Pons (tissue), 1 donor: ENCODE results near the gene C8G.
A peak's percentile ranks its signal among the peaks of the same experiment; 100 is the strongest.

Source experiments
- DNase-seq: peaks from one replicate; pipeline ENCODE4 v3.0.0-alpha.2; 2016; ENCODE audit warnings: low spot score

Gene C8G

GRCh38 chr9:136953771-136954269, 8.8 kb downstream of the C8G start:
- DNase-seq = no peak

DNA sequence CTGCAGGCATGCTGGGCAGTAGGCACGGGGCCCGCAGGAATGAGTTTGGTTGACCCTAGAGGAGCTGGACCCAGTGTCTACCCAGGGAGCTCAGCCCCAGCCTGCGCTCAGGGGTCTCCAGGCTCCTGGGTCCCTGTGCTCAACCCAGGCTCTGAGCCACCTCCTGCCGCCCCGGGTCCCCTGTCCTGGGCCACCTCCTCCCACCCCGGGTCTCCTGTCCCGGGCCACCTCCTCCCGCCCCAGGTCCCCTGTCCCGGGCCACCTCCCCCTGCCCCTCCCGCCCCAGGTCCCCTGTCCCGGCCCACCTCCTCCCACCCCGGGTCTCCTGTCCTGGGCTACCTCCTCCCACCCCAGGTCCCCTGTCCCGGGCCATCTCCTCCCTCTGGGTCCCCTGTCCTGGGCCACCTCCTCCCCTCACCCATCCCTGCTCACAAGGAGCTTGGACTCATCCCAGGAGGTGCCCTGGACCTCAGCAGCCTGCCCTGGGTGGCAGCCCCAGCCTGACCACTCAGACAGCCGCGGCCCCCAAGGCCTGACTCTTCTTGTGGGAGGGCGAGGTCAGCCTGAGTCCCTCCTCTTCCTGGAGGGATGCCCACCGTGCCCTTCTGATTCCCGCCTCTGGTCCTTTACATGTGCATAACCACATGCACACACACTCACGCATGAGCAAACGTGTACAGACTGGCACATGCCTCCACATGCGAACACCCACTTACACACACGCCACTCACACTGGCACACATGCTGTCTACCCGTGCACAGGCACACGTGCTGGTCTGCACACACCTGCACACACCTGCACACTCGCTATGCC, 9.4 kb downstream of the C8G start:
- no peak for DNase-seq

DNA sequence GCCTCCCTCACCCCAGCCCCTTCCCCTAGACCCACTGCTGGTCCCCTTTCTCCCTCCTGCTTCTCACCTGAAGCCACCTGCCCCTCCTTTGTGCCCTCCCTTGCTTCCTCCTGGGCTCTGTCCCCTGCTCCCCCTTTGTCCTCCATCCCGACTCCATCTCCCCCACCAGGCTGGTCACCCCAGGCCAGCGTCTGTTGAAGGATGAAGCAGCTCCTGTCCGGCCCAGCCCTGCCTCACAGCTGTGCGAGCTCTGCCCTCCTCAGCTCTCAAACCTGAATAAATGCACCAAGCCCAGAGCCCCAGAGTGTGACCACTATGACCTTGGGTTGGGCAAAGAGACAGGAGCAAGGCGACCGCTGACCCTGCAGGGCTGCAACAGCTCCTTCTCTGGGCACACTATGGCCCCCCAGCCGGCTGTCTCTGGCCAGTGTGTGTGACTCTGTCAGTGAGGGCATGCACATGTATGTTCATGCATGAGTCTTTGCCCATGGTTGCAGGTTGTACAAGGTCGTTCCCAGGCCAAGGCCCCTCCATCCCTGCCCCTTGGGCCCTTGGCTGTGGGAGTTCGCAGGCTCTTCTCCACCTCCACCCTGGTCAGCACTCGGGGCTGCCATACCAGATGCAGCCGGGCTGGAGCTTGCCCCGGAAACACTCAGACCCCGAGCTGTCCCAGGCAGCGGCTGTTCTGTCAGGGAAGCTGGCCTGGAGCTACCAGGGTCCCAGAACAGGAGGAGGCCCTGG, 10.3 kb downstream of the C8G start:
- no peak for DNase-seq

DNA sequence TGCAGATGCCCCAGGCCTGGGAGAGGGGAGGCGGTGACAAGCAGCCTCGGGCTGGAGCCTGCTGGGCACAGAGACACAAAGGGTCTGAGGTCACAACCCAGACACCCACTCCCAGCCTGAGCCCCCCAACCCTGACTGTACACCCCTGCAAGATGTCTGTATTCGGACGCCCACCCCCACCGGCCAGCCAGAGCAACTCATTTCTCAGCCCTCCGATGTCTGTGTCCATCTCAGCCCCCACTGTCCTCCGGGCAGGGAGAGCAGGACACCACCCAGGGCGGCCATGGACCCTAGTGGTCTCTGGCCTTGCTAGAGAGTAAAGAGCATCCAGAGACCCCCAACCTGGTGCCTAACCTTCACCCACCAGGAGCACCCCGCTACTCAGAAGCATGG, 10.9 kb downstream of the C8G start:
- DNase-seq = no peak

DNA sequence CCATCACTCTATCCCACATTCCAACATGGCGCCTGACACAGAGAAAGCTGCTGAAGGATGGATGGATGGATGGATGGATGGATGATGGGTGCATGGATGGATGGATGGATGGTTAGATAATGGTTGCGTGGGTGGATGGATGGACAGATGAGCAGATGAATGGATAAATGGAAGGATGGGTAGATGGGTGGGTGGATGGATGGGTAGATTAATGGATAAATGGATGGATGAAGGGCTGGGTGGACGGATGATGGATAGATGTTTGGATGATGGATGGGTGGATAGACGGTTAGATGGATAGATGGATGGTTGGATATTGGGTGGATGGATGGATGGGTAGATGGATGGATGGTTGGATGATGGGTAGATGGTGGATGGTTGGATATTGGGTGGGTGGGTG, 11.6 kb downstream of the C8G start:
- DNase-seq = no peak

DNA sequence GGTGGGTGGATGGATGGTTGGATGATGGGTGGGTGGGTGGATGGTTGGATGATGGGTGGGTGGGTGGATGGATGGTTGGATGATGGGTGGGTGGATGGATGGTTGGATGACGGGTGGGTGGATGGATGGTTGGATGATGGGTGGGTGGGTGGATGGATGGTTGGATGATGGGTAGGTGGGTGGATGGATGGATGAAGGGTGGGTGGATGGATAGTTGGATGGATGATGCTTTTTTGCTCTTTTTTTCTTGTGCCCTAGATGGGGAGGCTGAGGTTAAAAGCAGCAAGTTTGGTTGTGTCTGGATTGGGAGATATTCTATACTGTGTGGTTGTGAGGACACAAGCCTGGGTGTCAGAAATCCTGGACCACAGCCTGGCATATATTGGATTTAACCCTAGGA, 12.4 kb downstream of the C8G start:
- DNase-seq = no peak

DNA sequence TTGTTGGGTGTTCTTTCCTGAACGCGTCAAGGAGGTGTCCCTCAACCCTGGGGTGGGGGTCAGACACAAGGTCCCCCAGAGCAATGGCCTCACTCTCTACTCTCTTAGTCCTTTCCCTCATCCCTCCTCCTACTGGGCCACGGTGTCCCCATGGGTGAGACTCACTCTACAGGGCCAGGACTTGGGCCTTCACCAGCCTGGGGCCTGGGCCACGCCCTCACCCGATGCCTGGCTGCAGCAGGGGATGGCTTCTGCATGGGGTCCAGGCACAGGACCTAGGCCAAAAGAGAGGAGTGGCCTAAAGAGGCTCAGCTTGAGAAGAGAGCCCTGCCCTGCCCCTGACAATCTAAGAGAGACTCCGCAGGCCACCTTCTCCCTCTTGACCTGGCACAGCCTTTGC, 12.9 kb downstream of the C8G start:
- no peak for DNase-seq

- no peak for DNase-seq
Measured at GRCh38 chr9:136958473-136958872, 13.4 kb downstream of the C8G start.

DNA sequence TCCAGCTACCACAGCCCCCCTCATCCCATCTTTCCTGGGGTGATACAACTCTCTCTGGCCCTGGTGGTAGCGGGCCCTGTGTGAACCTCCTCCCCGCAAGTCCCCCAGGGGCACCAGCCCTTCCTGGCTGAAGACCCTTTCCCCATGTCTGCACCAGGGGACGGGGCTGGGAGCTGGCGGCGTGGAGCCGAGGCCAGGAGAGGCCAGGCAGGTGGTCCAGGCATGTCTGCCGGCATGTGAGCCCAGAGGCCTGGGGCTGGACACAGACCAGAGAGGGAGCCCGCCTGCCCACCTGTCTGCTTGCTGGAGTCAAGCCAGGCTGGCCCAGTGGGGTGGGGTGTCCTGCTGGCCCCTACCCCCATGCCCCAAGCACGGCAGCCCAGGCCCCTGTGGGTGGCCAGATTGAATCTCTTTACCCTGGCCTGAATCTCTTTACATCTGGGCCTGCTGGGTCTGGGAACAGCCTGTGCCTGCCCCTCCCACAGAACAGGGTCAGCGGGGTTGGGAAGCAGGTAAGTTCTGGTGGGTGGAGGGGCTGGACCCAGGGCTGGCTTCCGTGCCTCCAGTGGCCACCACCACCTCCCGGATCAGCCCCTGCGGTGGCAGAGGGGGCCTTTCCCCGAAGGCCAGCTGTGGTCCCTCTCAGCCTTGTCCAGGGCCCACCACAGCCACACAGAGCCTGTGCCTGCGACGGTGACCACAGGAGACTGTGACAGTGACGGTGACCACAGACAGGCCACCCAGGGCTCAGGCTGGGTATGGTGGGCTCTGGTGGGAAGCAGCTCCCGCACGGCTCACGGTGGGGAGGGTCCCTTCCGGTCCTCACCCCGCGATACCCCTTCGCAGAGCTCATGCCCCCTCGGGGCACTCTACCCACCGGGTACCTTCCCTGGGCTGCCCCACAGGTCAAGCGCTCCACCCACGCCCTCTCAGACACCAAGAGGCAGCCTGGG, 14.1 kb downstream of the C8G start:
- DNase-seq = no peak

DNA sequence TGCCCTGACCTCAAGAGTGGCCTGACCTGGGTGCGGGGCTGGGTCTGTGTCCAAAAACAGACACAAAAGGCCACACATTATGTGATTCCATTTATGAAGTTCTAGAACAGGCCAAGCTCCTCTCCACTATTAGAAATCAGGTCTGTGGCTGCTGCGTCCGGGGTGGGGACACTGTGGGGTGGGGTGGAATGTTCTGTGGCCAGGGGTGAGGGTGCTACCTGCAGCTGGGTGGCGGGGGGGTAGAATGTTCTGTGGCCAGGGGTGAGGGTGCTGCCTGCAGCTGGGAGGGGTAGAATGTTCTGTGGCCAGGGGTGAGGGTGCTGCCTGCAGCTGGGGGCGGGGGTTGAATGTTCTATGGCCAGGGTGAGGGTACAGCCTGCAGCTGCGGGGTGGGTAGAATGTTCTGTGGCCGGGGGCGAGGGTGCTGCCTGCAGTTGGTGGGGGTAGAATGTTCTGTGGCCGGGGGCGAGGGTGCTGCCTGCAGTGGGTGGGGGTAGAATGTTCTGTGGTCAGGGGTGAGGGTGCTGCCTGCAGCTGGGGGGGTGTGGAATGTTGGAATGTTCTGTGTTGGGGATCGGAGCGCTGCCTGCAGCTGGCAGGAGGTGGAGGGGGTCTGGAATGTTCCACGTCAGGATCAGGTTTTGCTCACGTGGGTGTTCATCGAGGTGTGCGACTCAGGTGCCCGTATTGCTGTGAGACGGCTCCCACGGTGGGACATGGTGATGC, 15.3 kb downstream of the C8G start:
- no peak for DNase-seq

DNA sequence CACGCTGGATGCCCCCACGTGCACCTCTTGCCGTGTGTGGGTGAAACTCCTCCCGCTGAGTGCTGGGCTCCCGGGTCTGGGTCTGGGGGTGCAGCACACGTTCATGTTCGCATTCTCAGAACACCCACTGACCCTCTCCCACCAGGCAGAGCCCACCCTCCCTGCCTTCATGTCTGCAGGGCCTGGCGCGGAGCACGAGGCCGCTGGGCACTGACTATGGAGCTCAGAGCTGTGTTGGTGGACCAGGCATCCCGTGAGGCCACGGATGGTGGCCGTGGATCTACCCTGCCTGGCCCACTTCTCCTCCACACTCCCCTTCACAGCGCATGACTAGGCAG, 15.9 kb downstream of the C8G start:
- DNase-seq = no peak

DNA sequence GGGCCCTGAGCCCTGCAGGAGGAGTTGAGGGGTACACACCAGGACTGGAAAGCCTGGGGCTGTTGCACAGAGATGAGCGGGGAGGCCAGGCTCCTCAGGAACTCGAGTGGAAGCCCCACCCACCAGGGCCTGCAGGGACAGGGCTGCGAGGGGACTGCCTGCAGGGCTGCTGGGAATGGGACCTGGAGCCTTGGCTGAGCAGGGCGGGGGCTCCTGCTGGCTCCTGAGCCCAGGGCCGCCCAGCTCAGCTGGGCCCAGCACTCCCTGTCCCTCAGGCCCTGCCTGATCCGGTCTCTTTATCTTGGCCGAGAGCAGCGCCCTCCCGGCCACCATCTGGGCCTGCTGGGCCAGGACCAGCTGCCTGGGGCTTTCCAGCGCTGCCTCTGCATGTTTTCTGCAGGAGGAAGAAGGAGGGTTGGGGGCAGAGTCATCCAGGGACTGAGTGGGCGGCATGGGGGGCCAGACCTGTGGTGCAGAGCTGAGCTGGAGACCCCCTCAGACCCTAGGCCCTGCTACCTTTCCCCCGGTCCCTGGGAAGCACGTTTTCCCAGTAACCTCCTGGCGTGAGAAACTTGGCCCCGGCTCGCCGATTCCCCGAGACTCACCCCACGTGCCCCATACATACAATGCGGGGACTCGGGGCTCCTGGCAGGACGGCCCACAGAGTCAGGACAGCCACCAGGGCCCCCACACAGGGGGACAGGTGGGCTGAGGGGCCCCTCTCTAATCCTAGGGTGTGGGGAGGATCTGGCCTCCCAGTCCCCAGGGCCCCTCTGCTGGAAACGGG, 16.4 kb downstream of the C8G start:
- DNase-seq = no peak

GRCh38 chr9:136962163-136962562, 17.1 kb downstream of the C8G start:
- no peak for DNase-seq

- no peak for DNase-seq
Measured at GRCh38 chr9:136962701-136963248, 17.7 kb downstream of the C8G start.

DNA sequence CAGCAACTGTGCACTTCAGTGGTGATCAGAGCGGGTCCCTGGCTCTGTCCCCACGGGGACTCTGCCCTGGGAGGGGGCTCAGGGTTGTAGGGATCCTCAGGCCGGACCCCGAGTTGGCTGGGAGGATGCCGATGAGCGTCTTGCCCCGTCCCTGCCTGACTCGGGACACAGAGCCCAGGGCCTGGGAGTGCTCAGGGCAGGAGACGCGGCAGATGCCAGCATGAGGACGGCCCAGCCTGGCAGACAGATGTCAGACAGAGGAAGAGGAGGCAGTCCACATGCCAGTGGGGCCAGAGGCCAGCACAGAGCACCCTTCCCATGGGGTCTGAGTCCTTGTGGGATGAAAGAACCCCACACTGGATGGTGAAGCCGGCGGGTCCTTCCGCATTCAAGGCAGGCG, 18.3 kb downstream of the C8G start:
- no peak for DNase-seq

- DNase-seq = no peak
Measured at GRCh38 chr9:136963751-136964150, 18.7 kb downstream of the C8G start.

- DNase-seq = no peak
Measured at GRCh38 chr9:136964171-136964689, 19.2 kb downstream of the C8G start.

DNA sequence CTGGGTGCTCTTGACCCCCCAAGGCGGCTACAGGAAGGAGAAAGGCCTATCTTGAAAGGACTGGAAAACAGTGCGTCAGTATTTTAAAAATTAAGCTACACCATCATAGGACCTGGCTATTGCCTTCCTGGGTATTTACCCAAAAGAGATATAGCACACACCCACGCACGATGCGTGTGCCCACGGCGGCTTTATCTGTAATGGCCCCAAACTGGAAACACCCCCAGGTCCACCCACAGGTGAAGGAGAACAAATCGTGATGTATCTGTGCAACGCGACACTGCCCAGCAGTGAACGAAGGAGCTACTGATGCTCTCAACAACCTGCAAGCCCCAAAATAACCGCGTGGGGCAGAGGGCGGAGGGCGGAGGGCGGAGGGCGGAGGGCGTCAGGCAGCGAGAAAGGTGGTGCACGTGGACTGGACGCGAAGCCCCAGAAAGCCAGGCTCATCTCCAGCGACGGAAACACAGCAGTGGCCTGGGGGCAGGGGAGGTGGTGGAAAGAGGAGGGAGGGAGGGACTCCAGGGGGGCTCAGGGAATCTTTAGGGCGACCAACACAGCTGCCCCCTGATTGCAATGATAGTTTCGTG, 19.9 kb downstream of the C8G start:
- DNase-seq = no peak

GRCh38 chr9:136965771-136966484, 20.9 kb downstream of the C8G start:
- peak; percentile 93 for DNase-seq
